NCI-H345 treated with DMSO at 0.1 percent for 48 hours (cell line): ENCODE results near the gene PLOD2.

Experiments
- DNase-seq: peaks from one replicate; lab custom pipeline; 2025; ENCODE audit not compliant: unreplicated experiment; lab: John Stamatoyannopoulos, UW

The PLOD2 gene

DNA sequence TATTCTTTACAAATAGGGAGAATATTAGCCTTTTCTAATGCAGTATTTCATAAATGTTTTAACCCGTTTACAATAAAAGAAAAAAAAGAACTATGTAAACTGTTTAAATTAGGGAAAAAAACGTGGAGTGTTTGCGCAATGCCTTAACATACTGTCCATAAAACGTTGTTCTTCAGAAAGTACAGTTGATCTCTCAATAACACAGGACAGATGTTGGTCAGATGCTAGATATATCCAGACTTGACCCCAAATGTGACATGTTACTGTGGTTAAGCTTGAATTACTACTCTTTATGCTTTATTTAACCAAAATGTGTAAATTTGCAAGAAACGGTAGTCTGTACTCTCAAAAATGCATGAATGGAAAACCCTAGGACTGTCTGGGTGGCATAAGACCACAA, 110.3 kb downstream of the PLOD2 start:
- no peak for DNase-seq

GRCh38 chr3:146047485-146047884, 113.5 kb downstream of the PLOD2 start:
- no peak for DNase-seq

GRCh38 chr3:146044046-146044445, 116.9 kb downstream of the PLOD2 start:
- DNase-seq, result no peak

DNA sequence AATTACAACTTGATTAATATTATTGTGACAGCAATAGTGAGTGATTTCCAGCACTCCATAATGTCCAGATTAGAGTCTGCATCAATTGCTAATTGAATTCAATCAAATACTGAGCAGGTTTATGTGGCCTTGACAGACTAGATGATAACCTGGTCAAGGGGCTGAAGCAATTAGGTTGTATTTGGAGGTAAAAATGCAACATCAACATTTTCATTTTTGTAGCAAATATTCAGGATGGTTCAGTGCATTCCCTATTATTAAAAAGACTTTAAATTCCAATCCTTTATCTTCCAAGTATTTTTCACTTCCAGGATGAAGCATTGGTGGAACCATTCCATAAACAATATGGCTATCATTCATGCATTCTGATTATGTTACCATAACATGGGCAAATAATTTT, 120.4 kb downstream of the PLOD2 start:
- no peak for DNase-seq

GRCh38 chr3:146037697-146038096, 123.3 kb downstream of the PLOD2 start:
- no peak for DNase-seq

GRCh38 chr3:146036281-146036680, 124.7 kb downstream of the PLOD2 start:
- no peak for DNase-seq

- DNase-seq, result no peak
Observed at GRCh38 chr3:146035366-146035765, 125.6 kb downstream of the PLOD2 start.

GRCh38 chr3:146033950-146034349, 127.0 kb downstream of the PLOD2 start:
- no peak for DNase-seq

- no peak for DNase-seq
Observed at GRCh38 chr3:146026547-146026946, 134.4 kb downstream of the PLOD2 start.

DNA sequence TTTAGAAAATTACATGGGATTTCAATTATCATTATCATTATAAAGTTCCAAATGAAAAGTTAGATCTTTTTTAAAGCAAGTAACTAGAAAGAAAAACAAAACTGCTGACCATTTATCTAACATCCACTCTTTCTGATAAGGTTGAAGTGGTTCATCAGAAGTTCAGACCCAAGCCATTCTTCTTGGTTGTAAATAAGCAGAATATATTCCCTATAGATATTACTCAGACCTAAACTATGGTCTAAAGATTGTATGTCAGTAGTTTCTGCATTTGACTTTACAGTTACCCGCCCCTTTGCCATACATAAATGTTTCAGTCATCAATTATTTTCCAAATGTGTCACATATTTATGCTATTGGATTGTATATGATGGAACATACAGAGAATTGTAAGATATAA, 136.7 kb downstream of the PLOD2 start:
- DNase-seq, result no peak

GRCh38 chr3:146020969-146021368, 140.0 kb downstream of the PLOD2 start:
- no peak for DNase-seq

DNA sequence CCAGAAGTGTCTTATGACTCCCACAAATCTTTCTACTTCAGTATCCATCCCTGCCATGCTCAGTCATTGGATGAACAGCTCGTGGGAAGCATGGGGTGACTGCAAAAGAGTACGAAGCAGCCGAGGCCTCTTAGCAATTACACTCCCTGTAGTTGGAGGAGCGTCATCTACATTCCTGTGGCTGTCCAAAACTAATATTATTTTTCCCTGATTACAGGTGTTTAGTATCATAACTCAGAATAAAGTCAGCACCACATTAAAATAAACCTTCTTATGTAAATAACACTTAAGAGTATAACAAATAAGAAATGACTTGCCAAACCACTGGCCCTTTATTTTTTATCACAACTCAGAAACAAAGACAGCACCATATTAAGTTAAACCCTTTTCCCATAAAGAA, 141.5 kb downstream of the PLOD2 start:
- no peak for DNase-seq
